ENCODE measurements around the gene TIAM2.
"Not testable (repeated sequence)": the region's sequence is repeated elsewhere in the genome, so short reads cannot be mapped to it uniquely, and the experiment has no call there.

The TIAM2 gene

DNA sequence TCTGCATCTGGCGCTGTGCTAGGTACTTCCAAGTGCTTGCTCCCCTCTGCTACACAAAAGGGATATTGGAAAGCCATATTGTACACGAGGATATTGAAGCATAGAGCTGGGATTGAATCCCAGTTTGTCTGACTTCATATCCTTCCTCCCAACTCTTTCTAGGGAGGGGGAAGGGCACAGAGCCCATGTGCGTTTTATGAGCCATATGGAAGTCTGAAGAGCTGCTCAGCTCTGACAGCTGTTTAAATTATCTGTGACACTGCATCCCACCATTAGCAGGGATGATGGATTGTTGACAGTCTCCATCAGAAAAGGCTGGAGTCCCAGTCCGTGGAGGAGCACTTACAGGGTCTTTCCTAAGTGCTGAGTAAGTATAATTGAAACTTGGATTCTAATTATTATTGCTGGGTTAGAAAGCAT lies 18.4 kb downstream of the TIAM2 start:
- DNase-seq (ENCODE audit: insufficient read length) = no peak
- FAIRE-seq = no peak
- TF ChIP-seq POLR2AphosphoS5 (IDR thresholded peaks at IDR 0.05; ENCODE audit: low read depth, low read length) = no peak

DNA sequence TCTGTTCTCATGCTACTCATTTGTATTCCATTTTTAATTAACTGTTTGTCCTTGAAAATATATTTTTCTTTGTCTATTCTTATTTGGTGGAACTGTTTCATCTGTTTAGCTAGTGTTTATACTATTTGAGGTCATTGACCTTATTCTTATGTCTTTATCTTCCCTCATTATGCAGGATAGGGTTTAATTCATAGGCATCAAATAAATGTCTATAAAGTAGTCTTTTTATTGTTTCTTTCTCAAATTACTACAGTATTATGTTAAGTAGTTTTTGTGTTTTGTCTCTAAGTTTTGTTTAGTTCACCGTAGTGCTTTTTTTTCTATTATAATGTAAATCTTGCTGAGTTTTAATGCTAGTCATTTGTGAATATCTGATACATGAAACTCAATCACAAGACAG lies 19.0 kb downstream of the TIAM2 start:
- TF ChIP-seq TAF1 (IDR thresholded peaks at IDR 0.05; ENCODE audit: borderline replicate concordance, low read depth, low read length) (no peak), POLR2AphosphoS5 (IDR thresholded peaks at IDR 0.05; ENCODE audit: low read depth, low read length) (no peak), POLR2A (IDR thresholded peaks at IDR 0.05; ENCODE audit: low read depth, low read length) (no peak)
- no peak for DNase-seq (ENCODE audit: insufficient read length)
- FAIRE-seq = no peak

DNA sequence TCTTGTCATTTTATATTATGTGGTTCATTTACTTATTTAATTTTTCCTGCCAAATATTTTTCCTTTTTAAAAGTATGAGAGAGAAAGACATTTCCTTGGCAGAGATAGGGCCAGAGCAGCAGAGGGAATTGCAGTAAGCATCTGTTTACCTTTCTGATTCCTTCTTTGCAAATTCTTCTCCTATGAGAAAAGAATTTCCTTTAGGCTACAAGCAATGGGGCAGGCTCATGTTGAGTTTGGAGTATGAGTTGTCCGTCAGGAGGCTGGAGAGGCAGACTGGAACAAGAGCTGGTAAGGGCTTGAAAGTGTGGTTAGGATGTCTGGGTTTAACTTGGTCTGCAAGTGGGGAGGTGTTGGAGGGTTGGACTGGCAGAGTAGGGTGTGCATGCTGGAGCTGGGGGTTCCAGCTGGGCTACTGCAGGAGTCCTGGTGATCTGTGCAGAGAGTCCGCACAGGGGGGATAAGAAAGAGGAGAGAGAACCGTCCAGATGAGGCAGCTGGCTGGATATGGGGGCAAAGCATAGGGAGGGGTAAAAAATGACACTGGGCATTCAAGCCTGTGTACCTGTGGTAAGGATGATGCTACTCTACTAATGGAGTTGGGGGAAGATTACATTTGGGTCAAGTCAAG lies 19.7 kb downstream of the TIAM2 start:
- FAIRE-seq (no peak), DNase-seq (ENCODE audit: insufficient read length) (no peak)
- TF ChIP-seq TAF1 (IDR thresholded peaks at IDR 0.05; ENCODE audit: borderline replicate concordance, low read depth, low read length) (no peak), POLR2A (IDR thresholded peaks at IDR 0.05; ENCODE audit: low read depth, low read length) (no peak), POLR2AphosphoS5 (IDR thresholded peaks at IDR 0.05; ENCODE audit: low read depth, low read length) (no peak)

DNA sequence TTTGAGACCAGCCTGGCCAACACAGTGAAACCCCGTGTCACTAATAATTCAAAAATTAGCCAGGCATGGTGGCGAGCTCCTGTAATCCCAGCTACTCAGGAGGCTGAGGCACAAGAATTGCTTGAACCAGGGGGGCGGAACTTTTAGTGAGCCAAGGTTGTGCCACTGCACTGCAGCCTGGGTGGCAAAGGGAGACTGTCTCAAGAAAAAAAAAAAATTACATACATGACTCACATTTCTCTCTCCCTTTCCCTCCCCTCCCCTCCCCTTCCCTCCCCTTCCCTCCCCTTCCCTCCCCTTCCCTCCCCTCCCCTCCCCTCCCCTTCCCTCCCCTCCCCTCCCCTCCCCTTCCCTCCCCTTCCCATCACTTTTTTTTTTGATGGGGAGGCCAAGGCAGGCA lies 23.3 kb downstream of the TIAM2 start:
- not testable (repeated sequence) for DNase-seq (ENCODE audit: insufficient read length); FAIRE-seq

DNA sequence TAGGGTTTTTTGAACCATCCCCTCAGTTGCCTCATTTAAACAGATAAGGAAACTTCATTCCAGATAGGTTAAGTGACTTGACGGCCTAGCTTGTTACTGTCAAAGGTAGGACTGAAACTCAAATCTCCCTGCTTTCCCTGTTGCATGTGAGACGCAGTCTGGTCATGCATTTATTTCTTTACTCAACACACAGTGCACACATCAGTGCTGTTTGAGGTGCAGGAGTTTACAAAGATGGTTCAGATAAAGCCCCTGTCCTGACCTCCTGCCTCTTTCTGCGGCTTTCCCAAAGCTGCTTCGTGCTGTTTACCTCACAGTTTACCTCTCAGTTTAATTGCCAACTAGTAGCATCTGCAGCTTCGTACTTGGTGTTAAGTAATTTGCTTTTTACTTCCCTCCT lies 26.6 kb downstream of the TIAM2 start:
- no peak for FAIRE-seq
- no peak for DNase-seq (ENCODE audit: insufficient read length)
- TF ChIP-seq POLR2A (IDR thresholded peaks at IDR 0.05; ENCODE audit: low read depth, low read length) (no peak), TAF1 (IDR thresholded peaks at IDR 0.05; ENCODE audit: borderline replicate concordance, low read depth, low read length) (no peak), POLR2AphosphoS5 (IDR thresholded peaks at IDR 0.05; ENCODE audit: low read depth, low read length) (no peak)

DNA sequence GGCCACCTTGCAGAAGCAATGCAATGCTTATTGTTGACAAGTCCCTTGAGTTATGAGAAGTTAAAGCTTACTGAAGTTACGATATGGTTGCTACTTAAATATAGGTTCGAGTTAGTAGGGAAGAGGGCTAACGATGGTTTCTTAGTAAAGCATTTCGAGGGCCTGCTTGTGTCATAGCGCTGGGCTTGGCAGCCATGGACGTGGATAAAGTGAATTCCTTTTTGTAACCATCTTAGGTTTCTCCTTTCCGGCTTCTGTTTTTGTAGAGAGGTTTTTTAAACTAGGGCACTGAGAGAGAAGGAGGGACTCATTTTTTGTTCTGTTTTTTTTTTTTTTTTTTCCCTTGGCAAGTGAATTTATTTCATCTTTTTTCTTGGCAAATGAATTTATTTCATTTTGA lies 27.6 kb downstream of the TIAM2 start:
- TF ChIP-seq POLR2AphosphoS5 (IDR thresholded peaks at IDR 0.05; ENCODE audit: low read depth, low read length) = no peak
- no peak for TF ChIP-seq POLR2A (IDR thresholded peaks at IDR 0.05; ENCODE audit: low read depth, low read length)
- DNase-seq (ENCODE audit: insufficient read length) (no peak), FAIRE-seq (no peak)

DNA sequence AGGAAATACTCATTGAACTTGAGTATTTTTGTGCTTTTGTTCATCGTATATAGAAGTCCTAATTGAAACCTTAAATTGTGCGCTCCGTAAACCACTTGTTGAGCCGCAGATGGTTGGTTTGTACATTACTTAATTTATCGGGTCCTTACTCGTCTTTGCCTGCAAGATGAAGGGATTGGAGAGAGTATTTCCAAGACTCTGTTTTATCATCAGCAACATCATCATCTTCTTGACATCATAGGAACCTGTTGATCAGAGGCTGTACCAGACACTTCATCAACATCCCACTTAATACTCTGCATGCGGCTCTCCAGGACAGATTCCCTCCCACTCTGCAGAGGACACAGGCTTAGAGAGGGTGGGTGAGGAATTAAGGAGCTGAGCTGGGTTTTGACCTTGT lies 28.6 kb downstream of the TIAM2 start:
- DNase-seq (ENCODE audit: insufficient read length) (no peak), FAIRE-seq (no peak)
- TF ChIP-seq POLR2AphosphoS5 (IDR thresholded peaks at IDR 0.05; ENCODE audit: low read depth, low read length) (no peak), POLR2A (IDR thresholded peaks at IDR 0.05; ENCODE audit: low read depth, low read length) (no peak), TAF1 (IDR thresholded peaks at IDR 0.05; ENCODE audit: borderline replicate concordance, low read depth, low read length) (no peak)

DNA sequence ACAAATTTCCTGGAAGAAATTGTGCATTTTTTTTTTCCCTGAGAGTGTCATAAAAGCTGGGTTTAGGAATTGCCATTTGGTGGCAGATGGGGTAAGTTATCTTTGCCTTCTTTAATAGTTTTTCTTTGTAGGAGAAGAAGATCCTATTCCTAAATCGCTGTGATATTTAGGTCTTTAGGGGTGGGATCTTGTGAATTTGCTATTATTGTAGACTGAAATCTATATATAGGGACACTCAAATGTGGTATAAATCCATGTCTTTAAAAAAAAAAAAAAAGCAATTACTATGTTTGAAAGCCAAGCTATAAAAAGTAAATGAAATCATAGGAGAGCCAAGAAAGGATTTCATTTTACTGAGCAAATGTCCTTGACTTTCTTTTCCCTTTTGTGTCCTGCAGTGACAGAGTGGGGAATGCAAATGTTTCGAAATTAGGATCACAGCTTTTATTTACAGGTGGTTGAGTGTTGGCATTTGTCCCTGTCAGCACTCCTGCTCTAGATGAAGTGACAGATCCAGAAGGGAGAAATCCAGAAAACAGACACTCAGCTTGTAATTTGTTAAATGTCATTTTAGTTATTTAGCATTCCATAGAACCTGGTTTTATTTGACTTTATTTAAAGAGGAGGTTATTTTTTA lies 29.4 kb downstream of the TIAM2 start:
- FAIRE-seq (no peak), DNase-seq (ENCODE audit: insufficient read length) (no peak)
- TF ChIP-seq POLR2AphosphoS5 (IDR thresholded peaks at IDR 0.05; ENCODE audit: low read depth, low read length) (no peak), POLR2A (IDR thresholded peaks at IDR 0.05; ENCODE audit: low read depth, low read length) (no peak), TAF1 (IDR thresholded peaks at IDR 0.05; ENCODE audit: borderline replicate concordance, low read depth, low read length) (no peak)

DNA sequence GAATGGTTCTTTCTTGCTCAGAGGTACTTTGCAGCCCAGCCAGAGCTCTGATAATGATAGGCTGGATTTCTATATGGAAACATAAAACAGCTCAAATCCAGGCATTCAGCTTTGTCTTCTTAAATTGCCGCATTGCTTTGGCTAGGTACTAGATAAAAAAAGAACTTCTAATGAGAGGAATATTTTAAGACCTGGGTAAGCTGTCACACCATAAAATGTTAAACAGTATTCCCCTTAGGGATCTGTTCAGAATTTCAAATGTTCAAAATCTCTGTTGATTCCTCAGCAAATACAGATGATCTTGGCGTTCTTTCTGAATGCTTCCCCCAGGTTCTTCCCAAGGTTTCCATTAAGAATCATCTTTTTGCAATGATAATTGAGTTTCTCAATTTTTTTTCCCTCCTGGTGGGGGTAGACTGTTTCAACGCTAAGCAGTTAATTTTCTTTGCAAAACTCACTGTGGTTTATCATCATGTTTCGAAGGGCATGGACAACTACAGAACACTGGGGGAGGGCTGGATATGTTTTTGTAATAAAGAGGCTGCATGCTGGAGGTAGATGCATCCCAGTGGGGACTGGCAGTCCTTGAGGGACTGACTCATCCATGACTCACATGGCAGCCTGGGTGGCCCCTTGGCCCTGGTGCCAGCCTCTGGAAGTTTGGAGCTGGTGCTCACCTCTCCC lies 31.0 kb downstream of the TIAM2 start:
- TF ChIP-seq POLR2A (IDR thresholded peaks at IDR 0.05; ENCODE audit: low read depth, low read length) (no peak), POLR2AphosphoS5 (IDR thresholded peaks at IDR 0.05; ENCODE audit: low read depth, low read length) (no peak), TAF1 (IDR thresholded peaks at IDR 0.05; ENCODE audit: borderline replicate concordance, low read depth, low read length) (no peak)
- FAIRE-seq (no peak), DNase-seq (ENCODE audit: insufficient read length) (no peak)

DNA sequence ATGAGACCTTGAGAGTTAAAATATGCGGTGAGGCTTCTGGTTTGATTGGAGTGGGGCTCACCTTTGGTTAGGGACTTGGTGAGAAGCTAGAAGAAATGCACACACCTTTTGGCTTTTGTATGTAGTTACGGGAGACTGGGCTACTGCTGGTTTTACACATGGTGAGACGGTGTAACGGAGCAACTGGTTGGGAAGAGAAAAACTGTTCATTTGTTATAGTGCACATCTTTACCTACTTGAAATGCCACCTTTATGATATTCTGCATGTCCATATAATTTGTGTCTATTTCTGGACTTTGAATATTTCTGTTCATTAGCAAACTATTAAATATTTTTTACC lies 31.6 kb downstream of the TIAM2 start:
- DNase-seq (ENCODE audit: insufficient read length) (no peak), FAIRE-seq (no peak)
- no peak for TF ChIP-seq POLR2AphosphoS5 (IDR thresholded peaks at IDR 0.05; ENCODE audit: low read depth, low read length)
- TF ChIP-seq POLR2A (IDR thresholded peaks at IDR 0.05; ENCODE audit: low read depth, low read length) = no peak
- no peak for TF ChIP-seq TAF1 (IDR thresholded peaks at IDR 0.05; ENCODE audit: borderline replicate concordance, low read depth, low read length)

DNA sequence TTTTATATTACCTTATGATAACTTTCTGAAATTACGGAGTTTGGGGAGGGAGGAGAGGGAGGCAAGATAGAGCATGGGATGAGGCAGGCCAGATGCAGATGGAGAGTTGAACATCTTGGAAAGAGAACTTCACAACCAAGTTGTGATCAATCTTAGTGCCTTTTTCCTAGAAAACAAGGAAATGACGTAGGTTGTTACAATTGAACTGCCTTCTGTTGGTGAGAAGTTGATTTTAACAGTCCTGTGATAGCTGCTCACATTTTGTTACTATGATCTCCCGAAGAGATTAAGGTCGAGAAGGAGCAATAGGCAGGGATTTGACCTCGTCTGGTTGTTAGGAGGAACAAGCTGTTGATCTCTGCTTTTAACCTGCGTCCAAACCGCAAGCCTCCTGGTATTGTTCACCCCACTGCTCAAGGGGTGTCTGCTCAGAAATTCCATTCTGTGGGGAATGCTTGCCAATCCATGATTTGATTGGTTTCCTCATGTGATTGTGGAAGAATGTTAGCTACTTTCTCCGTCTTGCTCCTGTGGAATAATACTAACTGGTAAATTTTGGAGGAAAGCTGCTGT lies 35.1 kb downstream of the TIAM2 start:
- FAIRE-seq (no peak), DNase-seq (ENCODE audit: insufficient read length) (no peak)
- TF ChIP-seq POLR2AphosphoS5 (IDR thresholded peaks at IDR 0.05; ENCODE audit: low read depth, low read length) = no peak
- TF ChIP-seq TAF1 (IDR thresholded peaks at IDR 0.05; ENCODE audit: borderline replicate concordance, low read depth, low read length) = no peak
- no peak for TF ChIP-seq POLR2A (IDR thresholded peaks at IDR 0.05; ENCODE audit: low read depth, low read length)

DNA sequence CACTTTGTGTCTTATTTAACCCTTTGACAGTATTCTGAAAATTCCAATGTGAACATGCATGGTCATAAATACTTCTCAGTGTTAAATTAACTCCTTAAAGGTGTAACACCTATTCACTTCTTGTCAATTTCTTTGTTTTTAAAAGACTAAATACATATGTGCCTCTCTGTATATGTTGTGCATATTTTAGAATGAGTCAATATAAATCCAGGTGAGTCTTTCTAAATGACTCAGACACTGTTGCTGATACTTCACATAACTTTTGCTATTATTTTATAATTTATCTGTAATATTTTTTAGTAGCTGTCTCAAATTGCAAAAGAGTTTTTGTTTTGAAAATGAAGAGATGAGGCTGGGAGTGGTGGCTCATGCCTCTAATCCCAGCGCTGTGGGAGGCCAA lies 36.0 kb downstream of the TIAM2 start:
- DNase-seq (ENCODE audit: insufficient read length) = no peak
- FAIRE-seq = no peak
- TF ChIP-seq TAF1 (IDR thresholded peaks at IDR 0.05; ENCODE audit: borderline replicate concordance, low read depth, low read length) (no peak), POLR2AphosphoS5 (IDR thresholded peaks at IDR 0.05; ENCODE audit: low read depth, low read length) (no peak), POLR2A (IDR thresholded peaks at IDR 0.05; ENCODE audit: low read depth, low read length) (no peak)

Measured in GM12892 (cell line).